GM21367 (cell line): Measurements from ENCODE around the gene MIR17HG.

Experiments
- ATAC-seq: cut with Tn5 transposase; IDR thresholded peaks from one replicate; pipeline ENCODE4 v1.9.1; 2021; ENCODE audit not compliant: unreplicated experiment

Gene MIR17HG

DNA sequence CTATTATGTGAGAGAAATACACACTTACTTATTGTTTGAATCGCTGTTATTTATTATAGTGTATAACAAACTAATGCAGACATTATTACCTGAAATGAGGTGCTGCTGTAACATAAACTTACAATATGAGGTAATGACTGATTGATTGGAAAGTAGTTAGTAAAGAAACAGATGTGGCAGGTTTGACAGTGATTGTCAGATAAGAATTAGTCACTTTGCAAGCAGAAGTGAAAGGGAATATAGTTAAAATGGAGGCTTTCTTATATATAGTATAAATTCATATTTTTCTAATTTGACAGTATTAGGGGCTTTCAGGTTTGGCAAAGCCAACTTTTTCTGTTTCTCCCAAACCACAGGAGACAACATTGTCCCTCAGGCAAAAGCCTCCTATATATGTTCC, 20.6 kb downstream of the MIR17HG start:
- ATAC-seq: no peak

DNA sequence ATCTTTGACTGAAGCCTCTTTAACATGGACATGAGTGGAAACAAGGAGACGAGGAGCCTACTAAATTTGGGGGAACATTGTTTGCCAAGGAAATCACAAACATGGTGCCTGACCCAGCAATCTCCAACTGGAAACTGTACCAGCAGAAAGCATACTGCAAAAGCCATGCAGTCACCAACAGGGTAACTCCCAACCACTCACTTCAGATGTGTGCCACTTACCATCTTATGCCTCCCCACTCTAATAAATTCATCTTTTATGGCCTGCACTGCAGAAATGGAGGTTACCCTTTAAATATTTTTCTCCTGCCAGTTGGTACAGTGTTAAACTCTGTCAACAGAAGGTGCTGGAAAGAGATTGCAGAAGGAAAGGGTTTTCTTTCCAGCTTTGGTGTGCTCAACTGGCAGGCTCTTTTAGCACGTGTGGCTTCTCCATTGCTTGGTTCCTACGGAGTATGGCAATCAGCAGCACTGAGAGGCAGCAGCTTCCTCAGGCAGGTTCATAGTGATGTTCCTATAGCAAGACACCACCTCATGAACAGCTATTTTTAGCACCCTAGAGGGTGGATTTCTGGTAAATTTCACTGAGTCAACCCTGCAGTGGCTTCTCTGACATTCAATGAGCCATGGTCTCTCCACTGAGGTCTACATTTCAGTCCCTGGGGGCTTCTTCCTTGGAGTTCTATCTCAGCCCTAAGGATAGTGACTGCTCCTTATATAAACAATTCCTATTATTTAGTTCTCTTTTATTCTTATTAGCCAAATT, 21.4 kb downstream of the MIR17HG start:
- ATAC-seq: no peak

DNA sequence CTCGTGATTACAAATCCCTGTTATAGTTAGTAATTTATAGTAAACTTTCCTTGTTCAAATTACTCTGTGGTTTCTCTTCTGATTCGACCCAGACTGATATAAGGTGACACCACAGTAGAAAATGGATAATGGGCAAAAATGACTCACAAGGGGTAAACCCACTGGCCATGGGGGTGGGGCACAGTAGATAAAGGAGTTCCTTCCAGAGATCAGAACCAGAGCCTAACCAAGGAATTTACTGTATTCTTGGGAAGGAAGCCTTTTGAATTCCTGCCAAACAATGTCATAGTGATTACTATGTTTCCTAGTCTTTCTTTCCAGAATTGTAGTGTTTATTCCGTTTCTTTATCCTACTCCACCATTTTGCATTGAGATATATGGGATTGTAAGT, 21.9 kb downstream of the MIR17HG start:
- no peak for ATAC-seq

DNA sequence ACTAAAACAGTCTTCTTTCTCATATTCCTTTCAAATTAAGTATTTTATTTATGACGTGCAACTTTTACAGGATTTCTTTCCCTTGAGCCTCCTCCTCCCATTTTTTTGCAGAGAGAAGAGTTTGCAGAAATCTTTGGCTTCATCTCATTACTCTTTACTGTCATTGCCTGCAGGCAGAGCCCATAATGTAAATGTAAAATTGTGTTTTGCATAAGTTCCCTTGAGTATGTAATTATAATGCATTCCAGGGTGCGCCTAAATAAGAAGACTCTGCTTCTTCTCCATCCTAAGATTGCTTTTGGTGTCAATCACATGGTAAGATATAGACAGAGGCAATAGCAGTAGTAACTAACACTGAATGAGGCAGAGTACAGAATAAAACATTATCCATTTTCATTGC, 23.0 kb downstream of the MIR17HG start:
- no peak for ATAC-seq

DNA sequence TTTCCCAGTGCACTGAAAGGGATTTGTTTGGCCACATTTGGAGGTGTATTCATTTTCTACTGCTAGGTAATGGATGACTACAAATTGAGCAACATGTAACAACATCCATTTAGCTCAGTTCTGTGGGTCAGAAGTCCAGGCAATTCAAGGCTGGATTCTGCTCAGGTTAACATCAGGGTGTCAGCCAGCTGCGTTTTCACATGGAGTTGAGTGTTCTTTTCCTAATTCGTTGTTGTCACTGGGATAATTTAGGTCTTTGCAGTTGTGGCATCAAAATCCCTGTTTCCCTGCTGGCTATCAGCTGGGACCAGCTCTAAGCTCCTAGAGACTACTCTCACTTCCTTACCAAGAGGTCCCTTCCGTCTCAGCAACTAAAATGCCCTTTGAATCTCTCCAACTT, 25.4 kb downstream of the MIR17HG start:
- ATAC-seq: no peak

DNA sequence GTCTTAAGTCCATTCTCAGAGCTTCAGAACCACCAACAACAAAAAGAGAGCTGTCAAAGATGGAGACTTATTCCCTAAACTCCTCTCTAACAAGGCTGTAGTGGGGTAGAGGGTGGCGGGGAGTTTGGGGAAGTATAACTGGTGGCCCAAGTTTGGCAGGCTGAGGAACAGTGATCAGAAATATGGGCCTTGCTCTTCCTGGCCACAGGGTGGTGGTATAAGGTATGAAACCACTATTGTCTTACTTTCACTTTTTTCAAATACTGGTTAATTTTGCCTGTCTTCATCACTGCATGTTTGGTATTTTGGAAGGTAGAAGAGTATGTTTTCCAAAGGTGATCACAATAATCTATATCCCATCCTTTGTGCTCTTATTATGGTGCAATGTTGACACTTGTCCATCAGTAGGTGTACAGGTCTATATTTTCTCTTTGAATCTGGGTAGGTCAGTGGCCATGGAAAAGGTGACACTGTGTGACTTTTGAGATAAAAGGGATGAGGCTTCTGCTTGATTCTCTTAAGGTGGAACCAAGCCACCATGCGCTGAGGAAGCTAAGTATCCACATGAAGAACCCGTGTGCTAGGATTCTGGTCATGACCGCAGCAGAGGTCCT, 27.7 kb downstream of the MIR17HG start:
- peak; percentile 99 for ATAC-seq

DNA sequence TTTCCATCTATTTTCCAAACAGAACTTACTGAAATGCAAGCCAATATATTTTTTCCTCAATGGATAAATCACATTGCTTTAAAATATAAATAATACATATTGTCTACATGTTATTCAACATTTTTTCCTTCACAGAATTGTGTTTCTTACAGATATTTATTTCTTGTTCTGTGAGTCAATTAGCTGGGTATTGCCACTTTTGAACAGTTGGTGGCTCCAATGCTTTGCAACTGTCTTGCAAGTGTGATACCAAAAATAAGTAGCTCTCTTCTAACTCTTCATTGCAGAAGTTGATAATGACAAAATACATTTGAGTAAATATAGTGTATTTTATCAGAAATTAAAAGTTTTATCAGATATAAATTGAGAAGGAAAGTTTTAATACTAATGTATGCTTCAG, 33.9 kb downstream of the MIR17HG start:
- no peak for ATAC-seq

DNA sequence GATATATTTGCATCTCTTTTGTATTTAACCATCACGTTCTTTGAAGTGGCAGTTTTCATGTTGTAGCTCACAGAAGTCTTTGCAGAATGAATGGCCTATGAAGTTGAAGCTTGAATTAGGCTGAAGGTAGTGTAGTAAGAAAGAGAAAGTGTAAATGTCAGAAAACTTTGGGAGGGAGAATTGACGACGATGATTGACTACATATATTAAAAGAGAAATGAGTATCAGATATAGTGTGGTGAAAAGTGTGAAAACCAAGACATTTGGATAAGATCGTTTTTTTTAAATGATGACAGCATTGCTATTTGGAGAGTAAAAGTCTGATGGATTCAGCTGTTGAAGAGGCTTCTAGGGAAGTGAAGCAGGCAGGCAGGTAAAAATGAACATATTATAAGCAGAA, 36.3 kb downstream of the MIR17HG start:
- ATAC-seq: no peak

DNA sequence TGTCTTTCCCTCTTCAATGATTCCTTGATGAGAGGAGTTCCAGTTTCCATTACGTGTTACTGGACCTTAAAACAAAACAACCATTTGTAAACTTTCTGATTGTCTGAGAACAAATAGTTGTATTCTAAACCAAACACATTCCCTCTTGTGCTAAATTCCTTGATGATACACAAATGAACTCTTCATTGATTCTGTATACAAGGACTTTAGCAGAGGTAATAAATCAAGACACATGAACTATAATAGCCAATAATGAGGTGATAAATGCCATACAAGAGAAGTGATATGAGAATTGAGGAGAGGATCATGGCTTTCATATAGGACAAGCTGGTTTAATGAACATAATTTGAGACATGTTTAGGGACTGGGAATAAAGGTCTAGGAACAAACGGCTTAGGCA, 37.4 kb downstream of the MIR17HG start:
- no peak for ATAC-seq

DNA sequence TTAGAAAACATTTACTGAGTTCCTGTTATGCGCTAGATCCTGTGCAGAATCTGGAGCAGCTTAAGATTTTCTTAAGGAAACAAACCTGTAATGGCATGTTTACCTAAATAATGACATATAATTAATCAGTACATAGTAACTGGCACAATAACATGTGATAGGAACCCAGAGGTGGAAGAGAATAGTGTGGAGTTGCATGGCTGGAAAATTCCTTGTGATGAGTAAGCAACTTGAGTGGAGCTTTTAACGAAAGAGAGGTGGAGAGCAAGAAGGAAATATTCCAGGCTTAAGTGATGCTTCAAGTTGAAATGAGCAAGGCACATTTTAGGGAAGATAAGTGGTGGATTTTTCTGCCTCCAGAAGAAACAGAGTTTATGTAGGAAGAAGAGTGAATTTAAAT, 41.7 kb downstream of the MIR17HG start:
- ATAC-seq: no peak

DNA sequence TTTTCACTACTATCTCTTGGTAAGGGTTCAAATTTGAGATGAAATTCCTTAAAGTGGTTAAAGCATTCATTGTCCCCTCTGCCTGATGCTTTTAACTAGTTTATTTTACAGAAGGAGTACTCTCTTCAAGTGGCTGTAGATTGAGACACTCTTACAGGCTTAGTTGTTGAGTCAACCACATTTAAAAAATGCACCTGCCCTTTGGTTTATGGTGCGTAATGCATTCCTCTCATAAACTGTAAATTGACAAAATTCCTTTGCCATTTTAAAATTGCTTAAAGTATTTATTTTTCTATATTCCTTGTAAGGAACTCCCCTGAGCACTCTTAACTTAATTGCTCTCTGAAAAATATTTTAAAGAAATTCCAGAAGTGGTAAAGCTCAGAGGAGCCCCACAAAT, 50.1 kb downstream of the MIR17HG start:
- no peak for ATAC-seq

DNA sequence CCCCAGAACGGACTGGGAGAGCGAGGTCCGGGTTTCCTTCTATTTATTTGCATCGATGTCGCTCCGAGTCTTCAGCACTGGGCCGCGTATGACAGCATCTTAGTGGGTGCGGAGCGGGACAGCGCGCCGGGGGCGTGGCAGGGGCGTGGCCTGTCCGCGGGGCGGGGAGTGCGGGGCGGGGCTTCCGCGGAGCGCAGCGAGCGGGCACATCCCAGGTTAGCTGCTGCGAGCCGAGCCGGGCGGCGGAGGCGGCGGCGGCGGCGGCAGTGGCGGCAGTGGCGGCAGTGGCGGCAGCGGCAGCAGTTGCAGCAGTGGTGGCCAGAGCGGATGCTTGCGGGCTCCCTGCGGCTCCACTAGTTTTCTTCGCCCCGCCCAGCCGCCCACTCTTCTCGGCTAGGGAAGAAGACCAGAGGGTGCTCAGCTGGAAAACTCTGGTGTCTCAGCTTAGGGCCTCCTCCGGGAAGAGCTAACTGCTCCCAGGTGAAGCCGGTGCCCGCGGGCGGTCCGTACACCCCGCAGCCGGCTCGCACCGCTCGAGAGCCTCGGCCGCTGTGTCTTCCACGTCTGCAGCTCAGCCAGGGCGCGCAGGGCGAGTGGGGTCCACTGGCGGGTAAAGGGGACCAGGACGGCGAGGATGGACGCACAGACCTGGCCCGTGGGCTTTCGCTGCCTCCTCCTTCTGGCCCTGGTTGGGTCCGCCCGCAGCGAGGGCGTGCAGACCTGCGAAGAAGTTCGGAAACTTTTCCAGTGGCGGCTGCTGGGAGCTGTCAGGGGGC, 51.1 kb downstream of the MIR17HG start, which contains the start of gene GPC5:
Gene GPC5 (plus strand): TSS at position 209 of the 776 bp plus-strand sequence.
- ATAC-seq: peak; percentile 97

DNA sequence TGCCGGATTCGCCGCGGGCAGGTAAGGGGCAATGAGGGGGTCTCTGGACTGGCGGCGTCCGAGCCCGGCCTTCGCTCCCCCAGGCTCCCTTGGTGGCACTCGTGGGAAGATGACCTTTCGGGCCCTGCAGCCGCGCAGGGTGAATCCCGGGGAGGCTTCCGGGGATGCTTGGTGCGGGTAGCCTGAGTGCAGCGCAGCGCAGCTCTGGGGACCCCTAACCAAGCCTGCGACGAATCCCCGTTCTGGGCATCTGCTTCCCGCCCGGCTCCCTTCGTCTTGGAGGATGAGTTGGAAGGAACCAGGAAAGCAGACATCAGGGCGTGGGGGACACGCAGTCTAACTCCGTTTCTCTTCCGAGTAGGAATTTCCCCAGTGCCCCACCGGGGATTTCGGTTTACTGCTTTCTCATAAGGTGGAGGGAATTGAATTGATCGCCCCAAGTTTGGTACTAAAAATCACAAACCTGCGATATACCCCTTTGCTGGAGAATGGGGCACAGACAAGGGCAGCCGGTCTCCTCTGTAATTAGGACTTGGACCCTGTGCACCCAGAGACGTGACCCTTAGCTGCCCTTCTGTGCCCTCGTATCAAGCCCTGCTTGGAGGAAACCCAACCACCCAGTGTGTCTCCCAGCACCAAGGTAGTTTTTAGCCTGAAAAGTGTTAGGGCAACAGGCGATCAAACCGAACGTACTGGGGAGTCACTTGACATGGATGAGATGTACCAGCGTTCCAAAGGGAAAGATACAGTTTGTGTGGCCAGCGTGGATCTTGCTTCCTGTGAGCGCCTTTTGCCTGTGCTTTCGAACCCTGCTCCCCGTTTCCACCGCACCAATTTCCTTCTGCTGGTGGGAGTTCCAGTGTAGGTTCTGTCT, 51.9 kb downstream of the MIR17HG start:
- no peak for ATAC-seq

DNA sequence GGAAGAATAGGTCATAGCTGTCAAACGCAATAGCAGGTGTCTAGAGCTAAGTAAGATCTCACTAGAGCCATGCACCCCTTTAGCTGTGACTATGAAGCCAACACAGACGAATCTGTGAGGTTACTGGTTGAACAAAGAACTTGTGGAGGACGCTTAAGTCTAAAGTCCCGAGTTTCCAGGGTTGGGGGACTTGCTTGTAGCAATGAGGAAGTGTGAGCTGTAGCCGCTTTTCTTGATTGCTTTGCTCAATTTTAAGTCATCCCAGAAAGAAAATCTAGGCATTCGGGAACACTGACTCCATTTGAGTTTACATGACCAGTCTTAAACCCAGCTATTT, 52.5 kb downstream of the MIR17HG start:
- no peak for ATAC-seq

DNA sequence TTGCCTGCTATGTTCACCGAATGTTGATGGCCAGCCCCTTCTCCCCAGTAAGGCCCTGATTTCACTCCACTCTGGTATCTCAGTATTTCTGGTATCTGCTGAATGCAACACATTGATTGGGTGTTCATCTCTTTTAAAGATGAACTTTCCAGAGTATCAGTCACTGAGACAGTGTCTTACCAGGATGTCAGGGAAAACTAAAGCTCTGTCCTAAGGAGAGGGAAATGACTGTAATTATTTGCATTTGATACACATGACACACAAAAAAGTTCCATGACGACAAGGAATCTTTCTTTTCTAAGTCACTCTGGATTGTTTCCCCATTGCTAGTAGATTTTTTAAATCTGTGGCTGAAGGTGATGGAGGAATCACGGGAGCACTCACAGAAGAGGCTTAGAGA, 53.2 kb downstream of the MIR17HG start:
- ATAC-seq: no peak

DNA sequence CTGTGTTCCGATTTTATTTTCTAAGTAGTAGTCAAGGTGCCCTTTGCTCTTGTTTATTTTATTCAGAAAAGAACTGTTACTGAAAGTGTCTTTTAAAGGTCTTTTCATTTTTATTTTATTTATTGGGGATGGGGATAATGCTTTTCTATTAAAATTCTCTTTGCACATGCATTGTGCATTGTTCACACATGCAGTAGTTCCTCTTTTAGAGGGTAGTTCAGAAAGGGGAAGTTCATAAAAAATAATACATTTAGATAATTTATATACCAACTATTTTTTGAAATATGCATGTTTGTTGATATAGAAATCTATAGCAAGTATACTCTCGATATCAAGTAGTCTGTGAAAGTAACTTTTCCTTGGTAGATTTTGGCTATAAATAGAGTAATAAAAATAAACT, 54.4 kb downstream of the MIR17HG start:
- ATAC-seq: no peak
